Astrocyte of the hippocampus (primary cell): Measurements from ENCODE around the gene PTCD2.
"Not testable (repeated sequence)": the region's sequence is repeated elsewhere in the genome, so short reads cannot be mapped to it uniquely, and the experiment has no call there.

ENCODE experiments used
- DNase-seq: peaks from one replicate; pipeline ENCODE4 v3.0.0; 2011; ENCODE audit warnings: low read depth, low spot score

Gene PTCD2

GRCh38 chr5:72296256-72296655 lies 23.9 kb upstream of the PTCD2 start:
- DNase-seq, result no peak

- DNase-seq, result peak; percentile 26
These were observed 22.0 kb upstream of the PTCD2 start for GRCh38 chr5:72298136-72298535.

- no peak for DNase-seq
These were observed 21.5 kb upstream of the PTCD2 start for GRCh38 chr5:72298711-72299110.

DNA sequence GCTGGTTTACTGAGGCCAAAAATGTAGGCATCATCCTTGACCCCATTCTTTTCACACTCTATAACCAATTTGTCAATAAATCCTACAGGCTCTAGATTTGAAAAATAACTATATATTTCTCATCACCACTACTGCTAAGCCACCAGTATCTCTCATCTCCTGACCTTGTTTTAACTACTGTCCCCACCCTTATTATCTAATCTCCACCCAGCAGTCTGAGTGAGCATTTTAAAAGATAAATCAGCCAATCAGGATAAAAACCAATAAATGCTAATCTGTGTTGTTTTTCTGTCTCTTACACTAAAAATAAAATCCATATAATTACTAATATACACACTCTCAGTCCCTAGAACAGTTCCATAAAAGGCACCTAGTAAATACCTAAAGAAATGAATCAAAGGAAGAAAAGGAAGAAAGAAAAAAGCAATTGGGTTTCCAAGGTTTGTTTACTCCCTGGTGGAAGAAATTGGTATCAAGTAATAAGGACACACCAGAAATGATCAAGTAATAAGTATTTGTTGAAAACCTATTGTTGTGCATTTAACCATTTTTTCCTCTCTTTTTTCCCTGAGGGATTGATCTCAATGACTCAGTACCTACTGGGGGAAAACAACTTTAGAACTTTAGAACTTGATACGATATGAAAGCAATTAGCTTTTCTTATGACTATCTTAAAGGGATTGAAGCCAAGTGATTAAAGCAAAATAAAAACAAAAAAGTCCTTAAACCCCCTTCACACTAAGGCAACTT lies 19.4 kb upstream of the PTCD2 start:
- no peak for DNase-seq

DNA sequence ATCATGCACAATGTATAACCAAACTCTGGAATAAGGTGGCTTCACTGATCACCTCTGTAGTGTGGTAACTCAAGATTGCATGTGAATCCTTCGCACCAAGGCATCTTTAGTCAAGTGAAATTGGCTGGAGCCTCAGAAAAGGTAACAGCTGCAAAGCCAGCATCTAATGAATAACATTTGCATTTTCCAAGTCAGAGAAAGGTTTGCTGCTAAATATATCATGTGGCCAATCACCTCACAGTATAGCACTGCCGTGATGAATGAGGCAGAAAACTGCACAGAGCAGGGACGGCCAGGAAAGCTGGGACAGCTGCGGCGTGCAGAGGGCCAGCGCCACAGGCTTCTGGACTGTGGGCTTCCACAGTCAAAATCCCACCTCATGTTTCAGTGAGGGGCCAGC lies 18.6 kb upstream of the PTCD2 start:
- DNase-seq, result no peak

GRCh38 chr5:72302171-72302570 lies 18.0 kb upstream of the PTCD2 start:
- peak; percentile 56 for DNase-seq

GRCh38 chr5:72305194-72306142 lies 14.7 kb upstream of the PTCD2 start:
- DNase-seq, result no peak

GRCh38 chr5:72307573-72307967 lies 12.6 kb upstream of the PTCD2 start:
- no peak for DNase-seq

DNA sequence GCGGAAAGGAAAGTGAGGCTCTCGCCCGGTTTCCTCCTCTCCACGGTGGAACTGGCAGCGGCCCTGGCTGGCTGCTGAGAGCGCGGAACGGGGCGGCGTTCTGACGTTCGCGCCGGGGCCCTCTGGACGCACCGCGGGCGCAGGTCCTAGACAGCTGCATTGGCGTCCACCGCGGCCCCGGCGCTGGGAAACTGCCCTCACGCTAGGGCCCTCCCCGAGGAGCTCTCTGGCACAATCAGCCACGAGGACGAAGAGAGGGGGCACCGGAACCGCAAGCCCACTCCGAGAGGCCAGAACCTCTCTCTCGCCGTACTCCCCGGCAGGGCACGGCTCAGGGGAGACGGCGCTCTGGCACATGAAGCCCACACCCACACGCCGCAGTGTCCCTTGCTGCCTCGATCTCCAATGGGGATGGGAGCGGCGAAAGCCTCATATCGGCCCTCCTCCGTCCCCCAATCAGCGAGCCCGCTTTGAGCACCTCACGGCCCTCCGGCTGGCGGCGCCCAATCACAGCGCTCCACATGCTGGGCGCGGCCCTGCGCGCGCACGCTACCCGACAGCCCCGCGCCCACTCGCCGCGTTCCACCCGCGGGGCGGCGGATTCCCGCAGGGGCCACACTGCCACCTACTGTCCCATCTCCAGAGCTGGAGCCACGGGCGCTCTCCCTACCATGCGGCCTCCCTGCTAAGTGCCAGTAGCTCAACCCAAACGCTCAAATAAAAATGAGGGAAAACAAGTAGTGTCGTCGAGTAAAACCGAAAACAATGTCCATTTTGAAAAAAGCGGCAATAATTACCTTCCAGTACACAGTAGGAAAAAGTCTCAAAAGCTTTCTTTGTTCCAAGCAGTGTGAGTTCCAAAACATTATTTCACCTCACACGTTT lies 12.0 kb upstream of the PTCD2 start:
- peak; percentile 100 for DNase-seq

DNA sequence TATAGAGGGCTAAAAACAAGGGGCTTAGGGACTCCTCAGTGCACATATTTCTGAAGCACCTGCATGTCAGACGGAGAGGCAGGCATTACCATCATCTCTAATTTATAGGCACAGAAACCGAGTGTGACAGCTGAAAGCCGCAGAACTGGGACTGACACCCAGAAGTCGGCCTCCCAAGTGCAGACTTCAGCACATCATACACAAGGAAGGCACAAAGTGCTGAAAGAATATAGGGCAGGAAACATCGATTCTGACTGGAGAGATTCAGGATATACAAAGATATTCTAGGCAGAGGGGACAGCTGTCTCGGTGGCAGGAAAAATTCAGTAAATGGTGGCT lies 11.4 kb upstream of the PTCD2 start:
- no peak for DNase-seq

- DNase-seq, result no peak
These were observed 7.0 kb upstream of the PTCD2 start for GRCh38 chr5:72313141-72313540.

- peak; percentile 91 for DNase-seq
These were observed 5.5 kb upstream of the PTCD2 start for GRCh38 chr5:72314571-72315172.

DNA sequence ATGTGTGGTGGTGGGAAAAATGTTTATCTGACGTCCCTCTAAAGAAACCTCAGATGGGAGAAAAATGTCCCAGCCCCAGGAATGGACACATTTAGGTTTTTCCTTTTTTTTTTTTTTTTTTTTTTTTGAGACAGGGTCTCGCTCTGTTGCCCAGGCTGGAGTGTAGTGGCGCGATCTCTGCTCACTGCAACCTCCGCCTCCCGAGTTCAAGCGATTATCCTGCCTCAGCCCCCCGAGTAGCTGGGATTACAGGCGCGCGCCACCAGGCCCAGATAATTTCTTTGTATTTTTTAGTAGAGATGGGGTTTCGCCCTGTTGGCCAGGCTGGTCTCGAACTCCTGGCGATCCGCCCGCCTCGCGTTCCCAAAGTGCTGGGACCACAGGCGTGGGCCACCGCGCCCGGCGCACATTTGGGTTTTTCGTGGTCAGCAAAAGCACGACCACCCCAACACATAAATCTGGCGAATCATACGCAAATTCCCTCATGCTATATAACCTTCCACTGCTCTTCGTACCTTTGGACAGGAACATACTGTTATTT lies 668 bp upstream of the PTCD2 start:
- DNase-seq, result not testable (repeated sequence)

DNA sequence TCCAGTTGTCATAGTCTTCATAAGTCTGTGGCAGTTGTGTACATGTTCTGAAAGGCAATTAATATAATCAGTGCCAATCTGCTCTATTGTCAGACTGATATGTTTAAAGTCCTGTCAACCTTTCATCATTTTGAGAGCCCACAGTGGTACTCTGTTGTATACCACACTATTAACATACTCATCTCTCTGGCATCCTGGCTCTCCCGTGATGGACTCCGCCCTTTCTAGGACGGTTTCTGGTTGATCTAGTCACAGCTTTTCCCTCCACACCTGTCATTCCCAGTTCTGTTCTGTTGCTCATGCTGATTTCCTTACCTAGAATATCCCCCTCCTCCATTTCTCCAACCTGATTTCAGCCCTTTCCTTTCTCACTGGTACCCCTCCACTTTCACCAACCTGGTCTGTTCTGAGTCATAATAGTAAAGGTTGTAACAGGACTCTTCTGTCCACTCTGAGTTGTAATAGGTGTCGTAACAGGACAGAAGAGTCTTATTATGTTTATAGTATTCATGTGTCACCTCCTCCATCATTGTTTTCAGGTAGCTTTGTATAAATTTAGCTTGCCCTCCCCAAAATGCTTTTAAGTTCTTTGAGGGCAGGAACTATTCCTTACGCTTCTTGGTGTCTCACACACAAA lies 4.1 kb downstream of the PTCD2 start:
- DNase-seq, result no peak

DNA sequence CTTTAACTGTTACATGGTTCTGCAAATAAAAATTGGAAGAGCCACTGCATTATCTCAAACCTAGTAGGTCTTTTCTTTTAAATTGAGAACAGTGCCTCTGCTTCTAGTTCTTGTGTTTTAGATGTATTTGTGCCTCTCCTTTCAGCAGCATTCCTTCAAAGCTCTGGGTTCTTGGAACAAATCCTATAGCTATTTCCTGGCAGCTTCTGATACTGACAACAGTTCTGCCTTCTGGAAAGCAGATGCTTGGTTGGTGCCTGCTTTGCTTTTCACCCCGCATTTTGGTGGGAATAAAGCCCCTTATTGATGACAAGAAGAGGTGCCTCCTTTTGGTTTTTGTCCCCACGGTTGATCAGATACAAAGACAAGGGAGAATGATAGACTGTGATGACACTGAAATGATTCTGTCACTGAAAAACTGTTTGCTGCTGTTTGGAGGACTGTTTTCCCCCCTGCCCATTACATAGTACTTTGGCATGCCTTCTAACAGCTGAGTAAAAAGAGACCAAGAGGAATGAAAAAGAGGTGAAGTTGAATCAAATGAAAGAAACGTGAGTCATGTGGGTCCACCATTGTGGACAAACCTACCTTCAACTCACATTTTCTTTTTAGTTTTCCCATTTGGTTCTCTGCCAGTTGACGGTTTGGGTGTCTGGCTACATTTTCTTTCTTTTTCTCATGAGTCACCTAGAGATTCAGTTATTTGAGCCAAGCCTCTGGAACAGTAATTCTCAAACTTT lies 5.6 kb downstream of the PTCD2 start:
- peak; percentile 79 for DNase-seq

DNA sequence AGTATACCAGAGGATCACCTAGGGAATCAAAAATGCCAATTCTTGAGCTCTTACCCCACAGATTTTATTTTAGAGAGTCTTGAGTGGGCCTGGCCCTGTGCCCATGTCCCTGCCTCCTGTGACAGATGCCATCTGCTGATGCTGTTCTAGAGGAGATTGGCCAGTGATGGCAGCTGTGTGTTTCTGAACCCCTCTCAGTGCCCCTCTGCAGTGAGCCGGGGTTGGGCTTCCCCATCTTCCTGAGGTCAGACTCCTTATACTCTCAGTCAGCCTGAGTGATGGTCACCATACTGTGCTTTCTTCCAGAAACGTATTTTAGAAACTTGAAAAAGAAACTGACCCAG lies 6.1 kb downstream of the PTCD2 start:
- DNase-seq, result no peak

GRCh38 chr5:72328172-72328571 lies 8.0 kb downstream of the PTCD2 start:
- peak; percentile 91 for DNase-seq

- no peak for DNase-seq
These were observed 10.5 kb downstream of the PTCD2 start for GRCh38 chr5:72330712-72331111.

DNA sequence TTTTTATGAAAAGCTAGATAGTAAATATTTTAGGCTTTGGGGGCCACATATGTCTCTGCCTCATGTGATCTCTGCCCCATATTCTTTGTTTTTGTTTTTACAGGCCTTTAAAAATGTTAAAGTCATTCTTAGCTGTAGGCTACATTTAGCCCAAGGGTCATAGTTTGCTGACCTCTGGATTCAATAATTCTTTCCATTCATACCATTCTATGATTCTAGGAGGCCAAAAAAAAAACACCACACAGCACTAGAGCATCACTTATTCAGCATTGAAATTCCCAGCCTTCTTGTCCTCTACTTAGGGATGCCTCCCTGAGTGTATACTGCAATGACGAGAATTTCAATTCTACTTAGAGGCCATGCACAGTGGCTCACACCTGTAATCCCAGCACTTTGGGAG lies 17.0 kb downstream of the PTCD2 start:
- DNase-seq, result no peak

GRCh38 chr5:72338689-72339209 lies 18.6 kb downstream of the PTCD2 start:
- DNase-seq, result no peak
